ENCODE data around the gene ERG.

Gene ERG

DNA sequence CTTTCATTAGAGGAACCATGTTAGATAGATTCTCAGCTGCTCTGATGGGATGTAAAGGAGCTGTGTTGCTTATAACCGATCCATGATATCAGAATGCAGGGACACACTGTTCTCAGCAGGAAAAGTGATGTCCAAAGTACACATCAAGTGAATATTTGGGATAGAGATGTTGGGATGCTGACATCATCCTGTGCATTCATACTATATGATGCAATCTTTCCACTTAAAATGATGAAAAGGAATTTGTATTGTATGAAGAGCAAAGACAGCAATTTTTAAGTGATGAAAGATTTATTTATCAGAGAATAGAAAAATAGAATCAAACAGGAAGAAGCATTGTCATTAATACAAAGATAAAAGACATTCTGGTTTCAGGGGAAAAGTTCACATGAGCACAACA, 110.1 kb downstream of the ERG start:
- DNase-seq: no peak

GRCh38 chr21:38386967-38387366, 111.3 kb downstream of the ERG start:
- DNase-seq: no peak

DNA sequence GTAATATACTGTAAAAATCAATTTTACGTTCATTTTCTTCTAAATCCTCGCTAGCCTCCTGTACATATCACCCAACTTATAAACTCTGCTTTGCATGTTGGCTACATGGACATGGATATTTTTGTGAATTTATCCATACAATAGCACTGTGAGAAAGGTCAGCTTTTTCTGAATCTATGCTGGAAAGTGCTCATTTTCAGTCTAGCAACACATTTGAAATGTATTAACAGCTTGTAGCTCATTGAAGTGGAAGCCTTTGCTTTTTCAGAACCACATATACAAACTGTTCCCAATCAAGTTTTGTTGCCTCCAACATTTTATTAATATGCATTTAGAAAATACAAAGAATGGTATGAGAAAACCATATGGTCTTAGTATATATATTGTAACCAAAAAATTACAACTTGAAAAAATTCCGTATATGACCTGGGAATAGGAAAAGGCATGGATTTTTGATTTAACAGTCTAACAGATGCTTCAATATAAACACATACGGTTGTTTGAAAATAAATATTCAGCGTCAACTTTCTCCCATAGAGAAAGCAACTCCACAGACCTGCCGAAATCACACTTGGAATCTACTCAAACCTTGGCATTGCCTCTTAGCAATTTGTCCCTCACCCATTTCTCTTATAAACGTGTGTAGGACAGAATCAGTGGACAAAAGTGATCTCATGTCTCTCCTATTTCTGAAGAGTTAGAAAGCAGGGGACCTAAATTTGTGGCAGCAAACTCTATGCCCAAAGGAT, 112.7 kb downstream of the ERG start:
- DNase-seq: no peak

- DNase-seq: no peak
These were observed 113.4 kb downstream of the ERG start for GRCh38 chr21:38384675-38385426.

DNA sequence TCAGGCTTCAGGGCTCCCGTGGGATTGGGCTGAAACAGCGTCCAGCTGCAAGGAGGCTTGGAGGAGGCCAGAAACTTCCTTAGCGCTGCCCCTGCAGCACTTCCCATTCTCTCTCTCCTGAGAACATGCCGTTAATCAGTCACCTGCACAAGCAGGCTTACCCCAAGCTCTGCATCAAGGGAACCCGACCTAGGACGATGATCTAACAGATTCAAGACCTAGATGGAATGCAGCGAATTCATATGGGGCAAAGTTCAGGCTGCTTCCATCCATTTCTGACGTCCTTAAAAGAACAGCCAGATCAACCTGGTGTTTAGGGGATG, 114.1 kb downstream of the ERG start:
- no peak for DNase-seq

DNA sequence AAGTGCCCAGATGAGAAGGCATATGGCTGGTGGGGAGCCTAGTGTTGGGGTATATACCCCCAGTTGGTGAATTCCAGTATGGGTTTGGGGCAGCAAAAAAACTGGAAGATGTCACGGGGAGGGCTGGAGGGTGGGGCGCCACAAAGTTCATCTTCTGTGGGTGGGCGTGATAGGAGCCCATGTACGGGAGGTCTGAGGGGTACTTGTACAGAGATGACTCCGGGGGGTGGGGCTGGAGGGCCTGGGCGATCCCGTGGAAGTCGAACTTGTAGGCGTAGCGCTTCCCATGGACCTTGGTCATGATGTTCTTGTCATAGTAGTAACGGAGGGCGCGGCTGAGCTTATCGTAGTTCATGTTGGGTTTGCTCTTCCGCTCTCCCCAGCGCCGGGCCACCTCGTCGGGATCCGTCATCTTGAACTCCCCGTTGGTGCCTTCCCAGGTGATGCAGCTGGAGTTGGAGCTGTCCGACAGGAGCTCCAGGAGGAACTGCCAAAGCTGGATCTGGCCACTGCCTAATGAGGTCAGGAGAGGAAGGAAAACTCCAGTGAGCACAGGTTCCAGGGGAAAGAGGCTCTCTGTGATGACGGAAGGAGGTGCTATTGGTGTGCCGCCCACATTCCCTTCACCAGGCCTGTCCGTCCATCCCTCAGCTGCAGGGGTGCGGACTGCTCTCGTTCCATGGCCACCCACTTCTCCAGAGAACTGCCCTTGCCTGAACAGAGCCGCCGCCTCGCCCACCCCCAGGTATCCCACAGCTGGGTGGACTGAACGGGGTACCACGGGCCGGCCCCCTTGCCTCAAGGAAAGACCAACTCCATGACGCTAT, 114.7 kb downstream of the ERG start:
- no peak for DNase-seq

DNA sequence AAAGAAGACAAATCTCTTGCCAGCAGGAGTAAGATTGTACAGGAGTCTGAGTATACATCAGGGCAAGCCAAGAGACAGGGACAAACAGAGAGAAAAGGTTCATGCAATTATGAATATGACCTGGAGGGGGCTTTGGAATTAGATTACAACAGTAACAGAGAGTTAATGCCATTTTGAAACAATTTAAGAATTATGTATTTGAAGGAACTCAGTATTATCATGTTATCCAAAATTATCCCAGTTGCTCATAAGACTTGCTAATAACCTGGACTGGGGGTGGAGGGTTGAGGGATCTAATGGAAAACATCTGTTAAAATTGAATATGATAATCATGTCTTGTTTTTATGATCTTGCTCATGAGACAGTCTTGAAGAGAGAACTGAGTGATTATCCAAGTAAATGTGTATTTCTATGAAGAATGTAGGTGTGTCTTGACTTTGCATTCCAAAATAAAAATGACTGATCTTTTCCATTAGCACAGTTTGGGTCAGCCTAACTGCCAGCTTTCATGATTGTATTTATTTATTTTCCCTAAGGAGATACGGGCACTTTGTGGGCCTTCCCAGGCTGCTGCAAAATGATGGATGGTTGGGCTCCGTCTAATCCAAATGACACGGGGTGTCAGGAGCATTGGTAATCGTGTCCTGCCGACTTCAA, 117.7 kb downstream of the ERG start:
- peak; percentile 18 for DNase-seq

DNA sequence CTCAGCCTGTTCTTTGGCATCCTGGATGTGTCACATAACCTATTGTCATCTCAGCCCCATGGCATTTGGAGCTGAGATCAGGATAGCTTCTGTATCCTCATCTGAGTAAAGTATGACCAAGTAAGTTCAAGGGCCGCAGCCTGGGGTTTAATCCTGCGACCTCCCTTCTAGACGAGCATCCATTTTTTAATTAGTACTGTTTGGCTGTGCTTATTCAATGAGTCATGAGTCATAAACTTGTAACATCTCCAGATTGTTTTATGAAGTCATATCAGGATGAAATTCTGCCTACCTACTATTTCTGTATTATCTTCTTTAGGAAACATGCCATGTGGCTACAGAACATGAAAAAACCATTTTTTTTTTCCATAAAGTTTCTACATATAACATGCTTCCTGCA, 119.1 kb downstream of the ERG start:
- DNase-seq: no peak

DNA sequence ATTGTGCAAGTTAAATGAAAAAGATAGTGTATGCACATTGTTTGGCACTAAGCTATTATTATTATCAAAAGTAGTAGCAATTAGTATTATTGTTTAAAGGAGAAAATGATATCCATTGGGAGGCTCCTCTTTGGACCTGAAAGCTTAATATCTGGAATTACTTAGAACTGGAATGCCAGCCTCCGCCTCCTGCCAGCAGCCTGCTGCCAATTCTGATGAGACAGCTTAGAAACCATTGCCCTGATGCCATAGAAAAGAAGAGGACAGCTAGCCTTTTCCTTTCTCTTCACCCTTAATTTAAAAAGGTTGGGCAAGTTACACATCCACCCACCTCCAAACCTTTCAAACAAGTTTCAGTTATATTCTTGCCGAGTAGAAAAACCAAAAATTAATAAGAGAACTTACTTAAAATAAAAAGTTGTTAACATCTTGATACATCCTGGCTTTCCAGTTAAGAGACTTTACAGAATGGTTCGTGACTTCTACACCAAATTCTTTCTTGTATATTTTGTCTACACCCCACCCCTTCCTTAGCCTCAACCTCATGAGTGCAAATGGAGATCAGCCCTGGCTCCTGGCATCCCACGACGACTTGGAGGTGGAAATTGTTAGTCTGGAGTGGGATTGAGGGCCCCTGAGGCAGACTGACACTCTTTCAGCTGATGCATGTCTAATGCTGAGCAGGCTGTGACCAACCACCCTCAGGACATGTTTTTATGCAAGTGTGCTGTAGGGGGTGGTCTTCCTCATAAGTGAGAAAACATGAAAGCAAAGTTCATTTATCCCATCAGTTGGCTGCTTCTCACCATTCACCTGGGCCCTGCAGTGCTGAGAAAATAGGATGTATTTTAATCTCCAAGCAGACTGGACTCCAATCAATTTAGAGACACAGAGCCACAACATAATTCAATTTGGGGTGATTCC, 120.8 kb downstream of the ERG start:
- DNase-seq: no peak

DNA sequence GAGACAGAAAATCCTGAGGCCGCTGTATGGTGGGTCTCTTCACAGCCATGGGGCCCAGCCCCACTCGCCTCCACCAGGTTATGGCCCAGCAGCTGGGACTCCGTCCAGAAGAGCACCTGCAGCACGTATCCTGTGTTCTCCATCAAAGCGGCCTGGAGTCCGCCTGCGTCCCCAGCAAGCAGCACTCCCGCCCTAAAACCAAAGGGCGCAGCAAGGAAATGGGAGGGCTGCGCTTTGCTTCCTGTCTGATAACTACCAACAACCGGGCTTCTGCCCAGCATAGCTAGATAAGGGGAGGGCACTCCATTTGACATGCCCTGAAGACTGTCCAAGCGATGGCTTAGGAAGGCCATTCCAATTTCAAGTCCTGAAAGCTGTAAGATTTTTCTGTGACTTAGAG, 121.6 kb downstream of the ERG start:
- DNase-seq: no peak

DNA sequence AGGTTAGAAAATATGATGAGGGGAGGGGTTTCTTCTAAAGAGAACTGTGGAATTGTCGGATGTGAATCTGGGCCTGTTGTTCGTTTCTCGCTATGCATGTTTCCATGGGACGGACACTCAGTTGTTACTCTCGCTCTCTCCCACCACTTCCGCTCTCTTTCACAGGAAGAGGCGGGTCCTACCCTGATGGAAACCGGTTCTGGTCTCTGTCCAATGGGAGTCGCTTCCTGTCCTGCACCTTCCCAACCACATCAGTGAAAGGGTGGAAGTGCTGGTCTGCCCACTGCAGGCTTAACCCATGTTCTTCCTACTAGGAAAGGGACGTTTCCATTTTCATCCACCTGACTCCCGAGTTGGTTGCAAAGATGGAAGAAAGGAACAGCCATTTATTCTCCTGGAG, 122.0 kb downstream of the ERG start:
- DNase-seq: no peak

- no peak for DNase-seq
These were observed 130.6 kb downstream of the ERG start for GRCh38 chr21:38367646-38368045.

DNA sequence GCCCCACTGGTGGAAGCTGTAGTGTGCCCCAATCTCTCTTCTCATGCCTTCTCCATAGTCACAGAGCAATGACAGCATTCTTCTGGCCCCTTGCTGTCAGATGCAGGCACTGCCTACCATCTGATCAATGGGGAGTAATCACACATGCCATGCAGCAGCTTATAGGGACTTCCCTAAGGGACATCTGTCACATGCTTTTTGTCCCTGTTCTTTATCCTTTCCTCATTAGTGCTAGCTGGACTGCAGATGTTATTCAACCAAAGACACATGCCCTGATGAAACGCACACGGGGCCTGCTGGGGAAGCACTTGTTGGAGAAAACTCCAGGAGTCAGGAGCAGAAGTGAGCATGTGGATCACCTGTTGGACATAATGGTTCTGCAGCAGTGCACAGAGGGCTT, 132.8 kb downstream of the ERG start:
- no peak for DNase-seq

GRCh38 chr21:38363693-38364092, 134.6 kb downstream of the ERG start:
- no peak for DNase-seq

DNA sequence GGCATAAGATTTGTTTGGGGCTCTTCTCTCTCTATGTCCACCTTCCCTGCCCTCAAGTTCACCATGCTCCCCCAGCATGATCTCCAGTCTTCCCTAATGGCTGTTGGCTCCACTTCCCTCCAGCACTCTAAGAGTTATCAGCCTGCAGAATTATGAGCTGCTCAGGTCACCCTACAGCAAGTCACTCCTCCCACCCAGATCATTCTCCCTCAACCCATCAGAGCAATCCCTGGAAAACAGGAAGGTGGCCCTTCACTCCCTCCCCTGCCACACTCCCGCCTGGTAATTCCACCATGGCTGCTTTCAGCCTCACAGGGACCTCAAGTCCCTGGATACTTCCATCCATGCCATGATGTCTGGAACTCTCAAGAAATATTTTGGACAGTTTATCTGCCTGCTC, 137.0 kb downstream of the ERG start:
- no peak for DNase-seq

DNA sequence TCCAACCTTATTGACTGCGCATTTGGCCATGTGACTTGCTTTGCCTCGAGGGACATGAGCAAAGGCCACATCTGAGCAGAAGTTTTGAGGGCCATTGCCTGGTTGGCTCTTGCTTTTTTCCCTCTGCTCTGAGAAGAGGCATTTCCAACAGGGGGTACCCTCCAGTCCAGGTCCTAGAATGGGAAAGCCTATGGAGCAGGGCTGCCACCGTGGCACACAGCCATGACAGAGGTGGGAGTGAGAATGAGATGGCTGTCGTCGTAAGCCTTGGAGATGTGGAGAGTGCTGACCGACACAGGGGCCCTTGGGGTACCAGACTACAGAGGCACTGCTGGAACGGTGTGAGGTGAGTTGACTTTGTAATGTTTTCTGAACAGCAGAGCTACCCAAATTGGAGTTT, 138.4 kb downstream of the ERG start:
- DNase-seq: no peak

DNA sequence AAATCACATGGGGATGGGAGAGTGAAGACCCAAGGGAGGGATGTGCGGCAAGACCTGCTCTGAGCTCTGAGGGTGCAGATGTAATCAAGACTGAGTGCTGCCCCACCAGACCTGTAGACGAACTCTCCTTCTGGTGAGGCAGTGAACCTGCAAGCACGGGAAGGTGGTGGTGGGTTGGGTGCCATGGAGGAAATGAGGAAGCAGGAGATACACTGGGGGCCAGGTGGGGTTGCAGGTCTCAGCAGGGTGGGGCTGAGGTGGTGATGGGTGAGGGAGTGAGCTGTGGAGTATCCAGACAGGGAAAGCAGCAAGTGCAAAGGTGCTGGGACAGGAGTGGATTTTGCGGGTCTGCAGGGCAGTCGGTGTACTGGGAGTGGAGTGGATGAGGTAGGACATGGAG, 139.2 kb downstream of the ERG start:
- no peak for DNase-seq

DNA sequence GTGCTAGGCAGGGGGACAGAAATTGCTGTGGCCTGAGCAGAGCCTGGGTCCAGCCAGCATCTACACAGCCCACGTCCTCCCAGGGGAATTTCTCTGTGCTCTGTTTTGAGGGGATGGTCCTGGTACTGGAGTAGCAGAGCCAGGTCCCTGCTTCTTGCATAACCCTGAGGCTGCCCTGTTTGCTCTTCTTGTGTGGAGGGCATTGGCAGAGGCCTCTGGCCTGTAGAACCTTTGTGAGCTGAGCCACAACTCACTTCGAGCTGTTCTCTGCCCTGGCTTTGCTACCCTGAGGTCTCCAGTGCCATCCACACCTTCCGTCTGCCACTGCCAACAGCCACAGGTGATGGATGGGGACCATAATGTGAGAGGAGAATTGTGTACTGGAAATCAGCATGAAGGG, 139.6 kb downstream of the ERG start:
- no peak for DNase-seq

- DNase-seq: no peak
These were observed 140.2 kb downstream of the ERG start for GRCh38 chr21:38358098-38358497.

- DNase-seq: no peak
These were observed 141.2 kb downstream of the ERG start for GRCh38 chr21:38356883-38357625.

- DNase-seq: peak; percentile 75
These were observed 142.1 kb downstream of the ERG start for GRCh38 chr21:38355992-38356781.

Data from DMS53 (cell line).